Activated CD4-positive, alpha-beta T cell treated with anti-CD3 and anti-CD28 coated beads, Interleukin-2, amount 50 U/mL, for 24 hours (primary cell): ENCODE measurements around the gene HYLS1.
"Not testable (repeated sequence)": the region's sequence is repeated elsewhere in the genome, so short reads cannot be mapped to it uniquely, and the experiment has no call there.

Source experiments
- DNase-seq, 2 donors: peaks; one replicate each; pipeline ENCODE4 v3.0.0-alpha.2; 2020; ENCODE audit warnings: low read depth in 1 of 2, low spot score in 1 of 2

Gene HYLS1

GRCh38 chr11:125902927-125903710, 15.7 kb downstream of the HYLS1 start, which contains the start of gene PUS3:
Gene PUS3 (minus strand): TSS chr11:125903206. CDS start chr11:125896284, 6,922 bp downstream.
- DNase-seq, result peak; percentile 77 to 83

GRCh38 chr11:125903711-125904659, 16.5 kb downstream of the HYLS1 start, which contains the start of gene DDX25:
Gene DDX25 (plus strand): TSS chr11:125904508. CDS start chr11:125904518, 10 bp downstream.
- no peak for DNase-seq

GRCh38 chr11:125904678-125905077, 17.2 kb downstream of the HYLS1 start:
- no peak for DNase-seq

- no peak for DNase-seq
These were observed 22.9 kb downstream of the HYLS1 start for GRCh38 chr11:125910226-125910849.

GRCh38 chr11:125914601-125915000, 27.1 kb downstream of the HYLS1 start:
- not testable (repeated sequence) for DNase-seq

GRCh38 chr11:125916683-125917347, 29.3 kb downstream of the HYLS1 start:
- no peak for DNase-seq

- no peak for DNase-seq
These were observed 30.8 kb downstream of the HYLS1 start for GRCh38 chr11:125918140-125918840.

GRCh38 chr11:125921042-125921441, 33.6 kb downstream of the HYLS1 start:
- DNase-seq, result no peak

GRCh38 chr11:125922156-125922555, 34.7 kb downstream of the HYLS1 start:
- DNase-seq, result no peak

GRCh38 chr11:125923012-125923579, 35.6 kb downstream of the HYLS1 start:
- peak; percentile 14 to 52 for DNase-seq

- DNase-seq, result no peak
These were observed 36.2 kb downstream of the HYLS1 start for GRCh38 chr11:125923633-125924032.

- no peak for DNase-seq
These were observed 37.0 kb downstream of the HYLS1 start for GRCh38 chr11:125924384-125925007.

- no peak for DNase-seq
These were observed 37.8 kb downstream of the HYLS1 start for GRCh38 chr11:125925247-125925740.

GRCh38 chr11:125925804-125926203, 38.3 kb downstream of the HYLS1 start:
- no peak for DNase-seq

GRCh38 chr11:125926682-125927081, 39.2 kb downstream of the HYLS1 start:
- DNase-seq, result no peak

- no peak for DNase-seq
These were observed 42.1 kb downstream of the HYLS1 start for GRCh38 chr11:125929445-125930075.

- DNase-seq, result no peak
These were observed 42.6 kb downstream of the HYLS1 start for GRCh38 chr11:125930076-125930450.

- no peak for DNase-seq
These were observed 43.6 kb downstream of the HYLS1 start for GRCh38 chr11:125931116-125931515.

GRCh38 chr11:125931668-125932067, 44.2 kb downstream of the HYLS1 start:
- DNase-seq, result no peak
